RWPE2 (cell line): ENCODE data around the gene EPX.

Experiments
- ATAC-seq: fragments of 200-7000 bp; cut with Tn5 transposase; 3 replicates; pipeline ENCODE4 v1.9.1; 2021; ENCODE audit warnings: low read depth
- DNase-seq: peaks from one replicate; pipeline ENCODE4 v3.0.0-alpha.2; 2020; ENCODE audit warnings: low spot score
- H3K27ac ChIP-seq: fragments of 450-650 bp; 2 replicates; pipeline ENCODE4 v1.5.1; 2017; ENCODE audit warnings: mild to moderate bottlenecking; ENCODE audit not compliant: poor library complexity, severe bottlenecking
- H3K27me3 ChIP-seq: fragments of 250-450 bp; sonication (Bioruptor Pico); 2 replicates; pipeline ENCODE4 v1.5.1; 2021; ENCODE audit warnings: mild to moderate bottlenecking, moderate library complexity; ENCODE audit not compliant: insufficient read depth, poor library complexity, severe bottlenecking
- H3K36me3 ChIP-seq: fragments of 250-450 bp; sonication (Bioruptor Pico); 2 replicates; pipeline ENCODE4 v1.5.1; 2020; ENCODE audit warnings: low read depth, mild to moderate bottlenecking, moderate library complexity
- H3K4me1 ChIP-seq: fragments of 250-450 bp; sonication (Bioruptor Pico); 2 replicates; pipeline ENCODE4 v1.5.1; 2021; ENCODE audit warnings: mild to moderate bottlenecking, moderate library complexity; ENCODE audit not compliant: insufficient read depth, poor library complexity, severe bottlenecking
- H3K4me3 ChIP-seq: fragments of 250-450 bp; sonication (Bioruptor Pico); 2 replicates; pipeline ENCODE4 v1.5.1; 2021; ENCODE audit warnings: mild to moderate bottlenecking, moderate library complexity; ENCODE audit not compliant: severe bottlenecking
- H3K9me3 ChIP-seq: fragments of 250-450 bp; sonication (Bioruptor Pico); 2 replicates; pipeline ENCODE4 v1.5.1; 2021; ENCODE audit warnings: mild to moderate bottlenecking, moderate library complexity; ENCODE audit not compliant: severe bottlenecking
- TF ChIP-seq, protein P1 (sequence below): fragments of 450-650 bp; IDR thresholded peaks from one replicate; pipeline ENCODE4 v1.5.1; 2017; ENCODE audit warnings: mild to moderate bottlenecking, moderate library complexity; ENCODE audit not compliant: poor library complexity, severe bottlenecking

The EPX gene

DNA sequence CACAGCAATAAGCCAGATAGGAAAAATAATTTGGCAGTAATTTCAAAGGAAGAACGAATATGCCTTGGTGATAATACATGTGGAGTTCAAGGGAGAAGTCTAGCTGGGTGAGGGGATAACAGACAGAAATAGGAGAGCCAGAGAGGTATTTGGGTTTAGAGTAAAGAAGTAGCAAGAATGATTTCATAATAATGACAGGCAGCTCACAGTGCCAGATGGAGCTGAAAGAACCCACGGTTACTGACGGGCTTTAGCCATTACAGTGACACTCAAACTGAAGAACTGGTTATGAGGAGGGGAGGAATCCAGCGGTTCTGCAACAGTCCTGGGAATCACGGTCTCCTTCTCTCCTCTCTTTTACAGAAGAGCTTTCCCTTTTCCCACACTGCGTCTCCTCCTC, 42.1 kb upstream of the EPX start:
- H3K27ac ChIP-seq = no peak overlapping the region
- H3K9me3 ChIP-seq = peaks cover 1% of the 10 kb centered on the region
- H3K36me3 ChIP-seq = no peaks in the 10 kb centered on the region
- ATAC-seq = no peak
- no peak overlapping the region for H3K4me3 ChIP-seq
- no peaks in the 10 kb centered on the region for H3K4me1 ChIP-seq
- TF ChIP-seq, protein P1, sequence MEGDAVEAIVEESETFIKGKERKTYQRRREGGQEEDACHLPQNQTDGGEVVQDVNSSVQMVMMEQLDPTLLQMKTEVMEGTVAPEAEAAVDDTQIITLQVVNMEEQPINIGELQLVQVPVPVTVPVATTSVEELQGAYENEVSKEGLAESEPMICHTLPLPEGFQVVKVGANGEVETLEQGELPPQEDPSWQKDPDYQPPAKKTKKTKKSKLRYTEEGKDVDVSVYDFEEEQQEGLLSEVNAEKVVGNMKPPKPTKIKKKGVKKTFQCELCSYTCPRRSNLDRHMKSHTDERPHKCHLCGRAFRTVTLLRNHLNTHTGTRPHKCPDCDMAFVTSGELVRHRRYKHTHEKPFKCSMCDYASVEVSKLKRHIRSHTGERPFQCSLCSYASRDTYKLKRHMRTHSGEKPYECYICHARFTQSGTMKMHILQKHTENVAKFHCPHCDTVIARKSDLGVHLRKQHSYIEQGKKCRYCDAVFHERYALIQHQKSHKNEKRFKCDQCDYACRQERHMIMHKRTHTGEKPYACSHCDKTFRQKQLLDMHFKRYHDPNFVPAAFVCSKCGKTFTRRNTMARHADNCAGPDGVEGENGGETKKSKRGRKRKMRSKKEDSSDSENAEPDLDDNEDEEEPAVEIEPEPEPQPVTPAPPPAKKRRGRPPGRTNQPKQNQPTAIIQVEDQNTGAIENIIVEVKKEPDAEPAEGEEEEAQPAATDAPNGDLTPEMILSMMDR = no peak
- DNase-seq = no peak
- H3K27me3 ChIP-seq = peaks cover 86% of the 10 kb centered on the region

DNA sequence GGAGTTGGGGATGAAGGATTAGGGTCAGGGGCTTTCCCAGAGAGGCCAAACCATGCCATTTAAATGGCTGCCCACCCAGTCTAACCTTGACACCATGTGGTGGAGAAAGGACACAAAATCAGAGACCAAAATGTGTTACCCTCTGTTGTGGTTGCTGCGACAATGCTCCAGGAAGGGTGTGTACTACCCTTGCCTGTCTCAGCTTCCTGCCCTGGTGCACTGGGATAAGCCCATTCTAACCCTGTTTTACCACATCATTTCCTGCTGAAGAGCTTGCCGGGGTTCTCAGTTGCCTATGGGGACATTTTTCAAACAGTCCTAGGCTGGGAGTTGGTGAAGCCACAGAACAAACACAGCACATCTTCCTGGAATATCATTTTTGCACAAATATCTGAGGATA, 39.5 kb upstream of the EPX start:
- Histone ChIP-seq H3K27me3 (peaks cover 92% of the 10 kb centered on the region), H3K9me3 (no peaks in the 10 kb centered on the region), H3K27ac (no peak overlapping the region), H3K36me3 (no peaks in the 10 kb centered on the region), H3K4me1 (no peaks in the 10 kb centered on the region), H3K4me3 (no peak overlapping the region)
- TF ChIP-seq, protein P1 = no peak
- no peak for ATAC-seq
- DNase-seq = no peak

DNA sequence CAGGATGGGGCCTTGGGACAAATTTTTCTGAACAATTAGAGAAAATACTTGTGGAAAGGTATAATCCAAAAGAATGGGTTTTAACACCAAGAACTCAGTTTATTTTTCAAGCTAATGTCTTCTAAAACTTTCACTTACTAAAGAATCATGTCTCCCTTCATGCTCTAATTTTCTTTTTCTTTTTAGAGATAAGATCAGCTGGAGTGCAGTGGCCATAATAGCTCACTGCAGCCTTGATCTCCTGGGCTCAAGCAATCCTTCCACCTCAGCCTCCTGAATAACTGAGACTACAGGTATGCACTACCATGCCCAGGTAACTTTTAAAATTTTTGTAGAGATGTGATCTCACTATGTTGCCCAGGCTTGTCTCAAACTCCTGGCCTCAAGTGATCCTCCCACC, 38.9 kb upstream of the EPX start:
- no peaks in the 10 kb centered on the region for H3K9me3 ChIP-seq
- H3K36me3 ChIP-seq = no peaks in the 10 kb centered on the region
- H3K4me1 ChIP-seq = no peaks in the 10 kb centered on the region
- TF ChIP-seq, protein P1 = no peak
- H3K4me3 ChIP-seq = no peak overlapping the region
- no peak overlapping the region for H3K27ac ChIP-seq
- peaks cover 94% of the 10 kb centered on the region for H3K27me3 ChIP-seq
- no peak for ATAC-seq
- no peak for DNase-seq

DNA sequence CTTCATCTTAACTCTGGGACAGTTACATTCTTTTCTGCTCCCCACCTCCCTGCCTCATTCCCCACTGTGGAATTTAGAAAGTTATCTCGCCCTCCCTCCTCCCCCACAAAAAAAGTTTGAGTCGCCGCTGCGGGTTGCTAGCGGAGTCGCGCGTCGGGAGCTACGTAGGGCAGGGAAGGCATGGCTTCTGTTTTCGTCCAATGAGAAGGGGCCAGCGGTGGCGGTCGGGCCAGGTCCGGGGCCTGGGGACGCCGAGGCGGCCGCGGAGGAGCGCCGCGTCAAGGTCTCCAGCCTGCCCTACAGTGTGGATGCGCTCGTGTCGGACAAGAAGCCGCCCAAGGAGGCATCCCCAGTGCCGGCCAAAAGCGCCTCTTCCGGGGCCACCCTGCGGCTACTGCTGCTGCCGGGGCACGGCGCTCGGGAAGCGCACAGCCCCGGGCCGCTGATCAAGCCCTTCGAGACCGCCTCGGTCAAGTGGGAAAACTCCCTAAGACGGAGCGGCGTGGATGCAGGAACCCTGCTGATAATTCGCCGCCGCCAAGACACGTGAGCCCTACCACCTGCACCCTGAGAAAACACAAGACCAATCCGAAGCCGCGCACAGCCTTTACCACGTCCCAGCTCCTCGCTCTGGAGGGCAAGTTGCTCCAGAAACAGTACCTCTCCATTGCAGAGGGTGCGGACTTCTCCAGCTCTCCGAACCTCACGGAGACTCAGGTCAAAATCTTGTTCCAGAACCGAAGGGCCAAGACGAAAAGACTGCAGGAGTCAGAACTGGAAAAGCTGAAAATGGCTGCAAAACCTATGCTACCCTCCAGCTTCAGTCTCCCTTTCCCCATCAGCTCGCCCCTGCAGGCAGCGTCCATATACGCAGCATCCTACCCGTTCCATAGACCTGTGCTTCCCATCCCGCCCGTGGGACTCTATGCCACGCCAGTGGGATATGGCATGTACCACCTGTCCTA, 35.4 kb upstream of the EPX start:
- no peak overlapping the region for H3K27ac ChIP-seq
- TF ChIP-seq, protein P1 = no peak
- H3K4me3 ChIP-seq = peak overlapping the region; percentile 14
- H3K27me3 ChIP-seq = peaks cover 91% of the 10 kb centered on the region
- no peak for DNase-seq
- ATAC-seq = peak; percentile 65
- no peaks in the 10 kb centered on the region for H3K36me3 ChIP-seq
- no peaks in the 10 kb centered on the region for H3K4me1 ChIP-seq
- H3K9me3 ChIP-seq = no peaks in the 10 kb centered on the region

DNA sequence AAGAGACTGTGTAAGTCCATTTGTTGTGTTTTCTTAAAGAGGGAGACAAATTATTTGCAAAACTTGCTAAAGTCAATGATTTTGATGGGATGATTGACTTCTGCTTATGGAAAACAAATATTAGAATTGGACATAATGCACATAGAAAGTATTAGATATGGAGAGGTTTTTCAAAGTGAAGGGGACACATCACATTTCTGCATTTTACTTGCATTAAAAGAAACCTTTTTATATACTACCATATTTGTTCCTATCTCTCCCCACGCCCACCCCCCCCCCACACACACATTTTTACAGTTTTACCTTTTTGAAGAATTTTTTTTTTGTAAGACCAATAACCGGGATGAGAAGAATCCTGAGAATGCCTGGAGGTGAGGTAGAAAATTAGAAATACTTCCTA, 34.3 kb upstream of the EPX start:
- no peak overlapping the region for H3K27ac ChIP-seq
- DNase-seq = no peak
- peaks cover 91% of the 10 kb centered on the region for H3K27me3 ChIP-seq
- no peak for ATAC-seq
- TF ChIP-seq, protein P1 = no peak
- no peaks in the 10 kb centered on the region for H3K36me3 ChIP-seq
- H3K9me3 ChIP-seq = no peaks in the 10 kb centered on the region
- no peaks in the 10 kb centered on the region for H3K4me1 ChIP-seq
- no peak overlapping the region for H3K4me3 ChIP-seq
